Kidney glomerular epithelial cell (primary cell): ENCODE data around the gene ANKRD29.
"Not testable (repeated sequence)": the region's sequence is repeated elsewhere in the genome, so short reads cannot be mapped to it uniquely, and the experiment has no call there.

Source experiments
- DNase-seq: peaks from one replicate; lab custom pipeline; 2025; lab: John Stamatoyannopoulos, UW

Gene ANKRD29

GRCh38 chr18:23616258-23616657 lies 46.5 kb downstream of the ANKRD29 start:
- no peak for DNase-seq

GRCh38 chr18:23614891-23615290 lies 47.8 kb downstream of the ANKRD29 start:
- no peak for DNase-seq

- DNase-seq = no peak
These were observed 48.3 kb downstream of the ANKRD29 start for GRCh38 chr18:23614413-23614812.

GRCh38 chr18:23613091-23613475 lies 49.6 kb downstream of the ANKRD29 start:
- DNase-seq = not testable (repeated sequence)

GRCh38 chr18:23612434-23613090 lies 50.1 kb downstream of the ANKRD29 start:
- no peak for DNase-seq

- DNase-seq = no peak
These were observed 53.2 kb downstream of the ANKRD29 start for GRCh38 chr18:23609390-23610023.

GRCh38 chr18:23608211-23608610 lies 54.5 kb downstream of the ANKRD29 start:
- no peak for DNase-seq

GRCh38 chr18:23605941-23606340 lies 56.8 kb downstream of the ANKRD29 start:
- DNase-seq = no peak

GRCh38 chr18:23599809-23600208 lies 62.9 kb downstream of the ANKRD29 start:
- DNase-seq = no peak

- DNase-seq = no peak
These were observed 66.5 kb downstream of the ANKRD29 start for GRCh38 chr18:23596183-23596582.

GRCh38 chr18:23595591-23595990 lies 67.1 kb downstream of the ANKRD29 start:
- DNase-seq = no peak

GRCh38 chr18:23593720-23594119 lies 69.0 kb downstream of the ANKRD29 start:
- DNase-seq = peak; percentile 77

- DNase-seq = no peak
These were observed 69.8 kb downstream of the ANKRD29 start for GRCh38 chr18:23592911-23593310.

- DNase-seq = no peak
These were observed 71.7 kb downstream of the ANKRD29 start for GRCh38 chr18:23591011-23591410.

- no peak for DNase-seq
These were observed 73.7 kb downstream of the ANKRD29 start for GRCh38 chr18:23588836-23589560.

- DNase-seq = no peak
These were observed 75.5 kb downstream of the ANKRD29 start for GRCh38 chr18:23587220-23587642.

GRCh38 chr18:23586249-23587196 lies 76.2 kb downstream of the ANKRD29 start, which contains the start of gene NPC1:
TSS of gene NPC1 (minus strand) at chr18:23586506. CDS start at chr18:23586343, 163 bp downstream.
- DNase-seq = peak; percentile 90

- DNase-seq = no peak
These were observed 76.8 kb downstream of the ANKRD29 start for GRCh38 chr18:23585897-23586248.

GRCh38 chr18:23585007-23585871 lies 77.5 kb downstream of the ANKRD29 start:
- peak; percentile 48 for DNase-seq

- DNase-seq = no peak
These were observed 78.4 kb downstream of the ANKRD29 start for GRCh38 chr18:23584019-23584983.
